Peyer's patch (tissue), 4 donors: ENCODE results near the gene HELZ.

Experiments used
- POLR2A ChIP-seq, 2 donors: fragments of 450-650 bp; IDR thresholded peaks; one replicate each; pipeline ENCODE4 v1.5.1; 2017; ENCODE audit warnings: antibody characterized with exemption in 2 of 2, mild to moderate bottlenecking in 2 of 2, moderate library complexity in 2 of 2
- TF ChIP-seq, protein P1 (sequence below), 6 experiments: fragments of 450-650 bp in 4 of 6; fragments of 200-600 bp in 2 of 6; sonication (generic) in 1 of 6; IDR thresholded peaks; one replicate each; pipeline ENCODE4 v1.5.1; 2017 to 2019; ENCODE audit warnings: antibody characterized with exemption in 6 of 6, mild to moderate bottlenecking in 3 of 6, moderate library complexity in 1 of 6

GRCh38 chr17:67051837-67052236 is 193.2 kb downstream of the HELZ start:
- TF ChIP-seq, protein P1, sequence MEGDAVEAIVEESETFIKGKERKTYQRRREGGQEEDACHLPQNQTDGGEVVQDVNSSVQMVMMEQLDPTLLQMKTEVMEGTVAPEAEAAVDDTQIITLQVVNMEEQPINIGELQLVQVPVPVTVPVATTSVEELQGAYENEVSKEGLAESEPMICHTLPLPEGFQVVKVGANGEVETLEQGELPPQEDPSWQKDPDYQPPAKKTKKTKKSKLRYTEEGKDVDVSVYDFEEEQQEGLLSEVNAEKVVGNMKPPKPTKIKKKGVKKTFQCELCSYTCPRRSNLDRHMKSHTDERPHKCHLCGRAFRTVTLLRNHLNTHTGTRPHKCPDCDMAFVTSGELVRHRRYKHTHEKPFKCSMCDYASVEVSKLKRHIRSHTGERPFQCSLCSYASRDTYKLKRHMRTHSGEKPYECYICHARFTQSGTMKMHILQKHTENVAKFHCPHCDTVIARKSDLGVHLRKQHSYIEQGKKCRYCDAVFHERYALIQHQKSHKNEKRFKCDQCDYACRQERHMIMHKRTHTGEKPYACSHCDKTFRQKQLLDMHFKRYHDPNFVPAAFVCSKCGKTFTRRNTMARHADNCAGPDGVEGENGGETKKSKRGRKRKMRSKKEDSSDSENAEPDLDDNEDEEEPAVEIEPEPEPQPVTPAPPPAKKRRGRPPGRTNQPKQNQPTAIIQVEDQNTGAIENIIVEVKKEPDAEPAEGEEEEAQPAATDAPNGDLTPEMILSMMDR (IDR thresholded peaks at IDR 0.05) = no peak
- TF ChIP-seq POLR2A (IDR thresholded peaks at IDR 0.05) = no peak
